Islet precursor cell (in vitro differentiated cells): Measurements from ENCODE around the gene CDC45.
"Not testable (repeated sequence)": the region's sequence is repeated elsewhere in the genome, so short reads cannot be mapped to it uniquely, and the experiment has no call there.

Experiments
- DNase-seq: peaks from one replicate; pipeline ENCODE4 v3.0.0-alpha.2; 2018

CDC45 gene

GRCh38 chr22:19517171-19517500, 37.4 kb downstream of the CDC45 start:
- DNase-seq: no peak

GRCh38 chr22:19517919-19518611, 38.3 kb downstream of the CDC45 start:
- no peak for DNase-seq

- DNase-seq: no peak
Measured at GRCh38 chr22:19518635-19519034, 38.9 kb downstream of the CDC45 start.

GRCh38 chr22:19519041-19519926, 39.6 kb downstream of the CDC45 start:
- no peak for DNase-seq

GRCh38 chr22:19520007-19520406, 40.3 kb downstream of the CDC45 start:
- no peak for DNase-seq

- peak; percentile 38 for DNase-seq
Measured at GRCh38 chr22:19520566-19521305, 41.0 kb downstream of the CDC45 start.

- DNase-seq: no peak
Measured at GRCh38 chr22:19522190-19522880, 42.6 kb downstream of the CDC45 start.

- DNase-seq: no peak
Measured at GRCh38 chr22:19522881-19523239, 43.1 kb downstream of the CDC45 start.

GRCh38 chr22:19523240-19524169, 43.8 kb downstream of the CDC45 start:
- no peak for DNase-seq

- no peak for DNase-seq
Measured at GRCh38 chr22:19524170-19525115, 44.7 kb downstream of the CDC45 start, which contains the start of gene CLDN5. CLDN5 (minus strand) TSS chr22:19524410; CDS start chr22:19524255, 155 bp downstream.

- DNase-seq: no peak
Measured at GRCh38 chr22:19525116-19525660, 45.5 kb downstream of the CDC45 start.

GRCh38 chr22:19525666-19526065, 45.9 kb downstream of the CDC45 start:
- DNase-seq: no peak

GRCh38 chr22:19526076-19526701, 46.5 kb downstream of the CDC45 start:
- no peak for DNase-seq

- no peak for DNase-seq
Measured at GRCh38 chr22:19526702-19527111, 47.0 kb downstream of the CDC45 start.

GRCh38 chr22:19527321-19527721, 47.6 kb downstream of the CDC45 start:
- DNase-seq: no peak

- no peak for DNase-seq
Measured at GRCh38 chr22:19527861-19528417, 48.2 kb downstream of the CDC45 start.

GRCh38 chr22:19529811-19530210, 50.1 kb downstream of the CDC45 start:
- DNase-seq: no peak

GRCh38 chr22:19530751-19531150, 51.0 kb downstream of the CDC45 start:
- DNase-seq: no peak

- not testable (repeated sequence) for DNase-seq
Measured at GRCh38 chr22:19531327-19531726, 51.6 kb downstream of the CDC45 start.
